GM12801 (cell line): Measurements from ENCODE around the gene FNDC1.

Experiments used
- CTCF ChIP-seq: IDR thresholded peaks from one replicate; pipeline ENCODE4 v1.5.1; 2011; ENCODE audit warnings: control low read depth; ENCODE audit not compliant: insufficient read length; ENCODE audit errors: extremely low read depth

Gene FNDC1

GRCh38 chr6:159156089-159156488 lies 13.1 kb upstream of the FNDC1 start:
- no peak for TF ChIP-seq CTCF

GRCh38 chr6:159157431-159157830 lies 11.8 kb upstream of the FNDC1 start:
- TF ChIP-seq CTCF, result no peak

- TF ChIP-seq CTCF, result no peak
Observed at GRCh38 chr6:159161839-159162238, 7.4 kb upstream of the FNDC1 start.

GRCh38 chr6:159163901-159164370 lies 5.3 kb upstream of the FNDC1 start:
- no peak for TF ChIP-seq CTCF

- TF ChIP-seq CTCF, result no peak
Observed at GRCh38 chr6:159168536-159169192, 536 bp upstream of the FNDC1 start.

- no peak for TF ChIP-seq CTCF
Observed at GRCh38 chr6:159169557-159170332, 545 bp downstream of the FNDC1 start.

- TF ChIP-seq CTCF, result no peak
Observed at GRCh38 chr6:159170333-159170672, 1.1 kb downstream of the FNDC1 start.
